GM18499 (cell line): ENCODE measurements around the gene RTTN.
"Not testable (repeated sequence)": the region's sequence is repeated elsewhere in the genome, so short reads cannot be mapped to it uniquely, and the experiment has no call there.

Source experiments
- ATAC-seq: cut with Tn5 transposase; IDR thresholded peaks from one replicate; pipeline ENCODE4 v1.9.1; 2021; ENCODE audit warnings: moderate number of reproducible peaks; ENCODE audit not compliant: insufficient read depth, unreplicated experiment

Gene RTTN

DNA sequence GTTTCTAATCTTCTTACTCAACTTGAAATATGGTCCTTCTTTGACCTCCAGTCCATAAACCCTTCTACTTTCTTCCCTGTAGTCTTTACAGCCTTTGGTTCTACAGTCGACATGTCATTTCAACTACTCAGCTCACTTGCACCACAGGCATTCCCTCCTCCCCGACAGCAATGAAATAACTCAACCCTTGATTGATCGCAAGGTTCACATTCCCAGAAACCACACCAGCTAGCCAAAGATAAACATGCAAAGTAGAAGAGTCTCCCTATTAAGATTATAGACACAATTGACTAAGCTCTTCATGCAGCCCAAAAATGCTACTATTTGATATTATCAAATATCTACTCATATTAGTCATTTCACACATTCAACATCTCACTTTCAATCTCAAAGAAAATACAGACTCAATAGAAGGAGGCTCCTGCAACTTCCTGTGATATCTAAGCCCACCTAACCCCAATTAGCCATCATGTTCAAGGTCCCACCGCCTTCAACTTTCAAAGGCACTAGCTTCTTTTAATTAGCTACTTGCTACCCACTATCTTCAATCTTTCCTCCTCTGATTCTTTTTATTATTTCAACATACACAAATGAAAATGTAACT lies 50.8 kb downstream of the RTTN start:
- ATAC-seq = no peak

DNA sequence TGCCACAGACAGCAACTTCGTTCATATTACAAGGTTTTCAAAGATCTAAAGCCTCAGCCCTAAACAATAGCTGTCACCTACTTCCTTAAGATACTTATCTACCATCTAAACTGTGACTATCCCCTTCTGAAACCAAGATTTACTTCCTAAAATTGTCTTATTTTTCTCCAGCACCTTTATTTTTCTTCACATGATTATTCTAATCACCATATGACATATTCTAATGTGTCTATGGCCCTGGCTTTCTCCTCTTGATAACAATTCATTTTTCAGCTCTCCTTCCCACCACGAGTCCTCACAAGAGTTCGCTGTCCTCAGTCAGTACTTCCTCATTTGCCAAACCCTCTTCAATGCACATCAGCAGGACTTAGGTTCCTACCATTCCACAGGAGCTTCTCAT lies 53.9 kb downstream of the RTTN start:
- ATAC-seq = no peak

DNA sequence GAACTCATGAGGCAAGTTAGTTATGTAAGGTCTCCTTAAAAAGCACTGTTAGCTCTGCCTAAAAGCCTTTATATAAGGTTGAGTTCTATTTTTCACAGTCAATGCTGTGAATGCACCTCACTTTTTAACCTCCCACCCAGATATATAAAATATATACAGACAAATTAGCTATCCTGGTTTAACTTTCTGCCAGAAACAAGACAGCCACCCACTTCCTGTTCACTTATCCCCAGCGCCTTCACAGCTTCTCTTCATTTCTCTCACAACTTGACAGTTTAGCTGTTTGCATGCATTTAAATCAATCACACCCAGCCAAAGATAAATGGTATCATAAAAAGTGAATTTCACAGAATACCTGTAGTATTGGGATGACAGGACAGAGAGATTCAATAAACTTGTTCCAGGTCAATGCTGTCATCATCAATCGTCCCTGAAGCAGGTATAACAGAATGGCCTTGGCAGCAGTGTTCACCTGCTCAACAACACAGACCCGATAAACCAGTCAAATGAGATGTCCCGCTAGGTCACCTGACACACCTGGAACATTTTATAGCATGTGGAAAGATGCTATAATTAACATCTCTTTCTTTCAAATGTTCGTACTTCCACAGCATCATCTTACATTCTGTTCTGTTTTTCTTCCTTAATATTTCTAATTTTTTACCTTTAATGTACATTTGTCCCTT lies 55.7 kb downstream of the RTTN start:
- no peak for ATAC-seq

DNA sequence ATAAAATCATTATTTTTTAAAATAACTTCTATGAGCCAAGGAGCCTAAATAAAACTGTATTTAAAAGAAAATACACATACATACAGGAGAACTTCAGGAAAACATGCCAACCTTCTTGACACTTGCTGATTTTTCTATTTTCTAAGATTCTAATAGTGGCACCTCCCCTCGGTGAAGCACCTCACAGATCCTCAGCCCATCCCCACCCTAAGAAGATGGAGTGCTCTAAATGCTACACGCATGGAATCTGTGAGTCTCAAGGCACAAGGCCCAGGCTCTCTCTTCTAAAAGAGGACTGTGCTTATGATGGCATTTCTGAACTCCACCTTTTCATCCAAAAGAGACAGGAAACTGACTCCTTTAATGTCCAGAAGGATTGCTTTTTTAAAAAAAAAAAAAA lies 56.3 kb downstream of the RTTN start:
- no peak for ATAC-seq

DNA sequence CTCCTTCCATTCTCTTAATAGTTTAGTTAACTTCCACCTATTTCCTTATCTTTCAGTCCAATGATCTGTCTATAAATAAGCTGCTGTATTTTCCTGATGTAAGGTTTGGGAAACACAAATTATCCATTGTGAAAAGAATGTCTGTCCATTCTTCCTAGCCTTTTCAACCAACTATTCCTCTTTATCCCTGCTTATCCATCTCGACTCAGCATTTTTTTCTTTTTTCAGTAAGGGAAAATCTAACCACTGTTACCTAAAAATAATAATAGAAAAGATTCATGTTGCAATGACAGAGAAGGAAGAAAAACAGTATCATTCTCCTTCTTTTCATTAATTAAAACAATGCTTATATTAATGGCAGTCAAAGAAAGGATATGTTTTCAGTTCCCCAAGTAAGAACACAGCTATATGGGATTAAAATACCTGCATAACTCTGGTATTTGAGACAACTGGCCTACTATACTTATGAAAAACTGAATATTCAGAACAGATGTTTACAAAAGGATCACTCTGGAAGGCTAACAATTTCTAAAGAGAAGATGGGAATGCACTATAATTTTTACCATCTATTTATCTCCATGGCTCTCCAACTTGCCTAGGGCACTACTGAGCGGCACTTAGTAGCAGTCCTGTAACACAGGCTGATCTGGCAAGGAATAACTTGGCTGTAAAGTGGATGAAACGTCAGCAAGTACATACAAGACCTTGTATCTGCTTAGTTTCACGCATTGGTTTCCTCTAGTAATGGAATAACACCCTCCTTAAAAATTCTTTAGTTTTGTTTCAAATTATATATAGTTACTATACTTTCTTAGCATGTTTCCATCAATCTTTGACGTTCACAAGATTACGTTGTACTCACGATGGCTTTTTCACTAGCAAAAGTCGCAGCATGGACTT lies 57.2 kb downstream of the RTTN start:
- no peak for ATAC-seq

DNA sequence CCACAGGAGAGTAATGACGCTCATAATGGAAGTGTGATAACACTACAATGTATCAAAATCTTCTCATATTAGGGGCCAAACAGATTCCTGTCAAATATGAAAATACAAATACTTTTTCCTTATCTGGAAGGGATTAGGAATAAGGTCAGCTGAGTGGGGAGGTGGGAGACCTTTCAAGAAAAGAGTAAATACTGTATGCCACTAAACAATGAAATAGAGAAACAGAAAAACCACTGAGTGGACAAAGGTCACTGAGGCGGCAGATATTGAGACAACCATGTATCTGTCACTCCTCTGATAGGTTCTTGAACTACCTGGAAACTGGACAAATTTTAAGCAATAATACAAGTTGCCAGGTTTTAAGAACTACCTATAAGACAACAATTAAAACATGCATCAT lies 59.3 kb downstream of the RTTN start:
- no peak for ATAC-seq

DNA sequence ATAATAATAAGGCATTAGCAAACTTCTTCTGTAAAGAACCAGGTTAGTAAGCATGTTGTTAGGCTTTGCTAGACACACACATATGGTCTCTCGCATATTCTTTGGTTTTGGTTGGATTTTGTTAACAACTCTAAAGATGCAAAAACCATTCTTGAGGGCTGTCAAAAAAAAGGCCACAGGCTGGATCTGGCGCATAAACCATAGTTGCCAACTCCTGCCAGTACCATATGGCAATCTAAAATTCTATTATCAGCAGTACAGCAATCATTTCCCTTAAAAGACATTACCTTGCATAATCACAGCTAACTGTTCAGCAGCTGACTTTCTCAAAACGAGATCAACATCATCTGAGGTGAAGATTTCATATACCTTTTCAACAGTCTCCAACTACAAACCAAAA lies 63.5 kb downstream of the RTTN start:
- ATAC-seq = no peak

DNA sequence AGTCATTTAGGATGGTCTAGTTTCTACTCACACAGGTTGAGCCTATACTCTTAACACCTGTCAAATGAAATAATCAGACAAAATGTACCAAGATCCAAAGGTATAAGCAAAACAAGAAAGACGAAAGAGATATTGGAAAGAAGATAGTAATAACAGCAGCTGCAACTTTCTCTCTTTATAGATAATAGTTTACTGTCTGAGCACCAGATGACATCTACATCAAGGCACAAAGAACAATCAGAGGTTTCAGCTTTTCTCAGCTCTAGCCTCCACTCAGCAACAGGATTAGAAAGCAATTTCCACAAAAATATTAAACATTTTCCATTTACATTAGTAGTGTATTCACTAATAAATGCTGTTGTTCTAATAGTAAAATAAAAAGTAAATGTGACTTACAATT lies 66.3 kb downstream of the RTTN start:
- ATAC-seq = no peak

DNA sequence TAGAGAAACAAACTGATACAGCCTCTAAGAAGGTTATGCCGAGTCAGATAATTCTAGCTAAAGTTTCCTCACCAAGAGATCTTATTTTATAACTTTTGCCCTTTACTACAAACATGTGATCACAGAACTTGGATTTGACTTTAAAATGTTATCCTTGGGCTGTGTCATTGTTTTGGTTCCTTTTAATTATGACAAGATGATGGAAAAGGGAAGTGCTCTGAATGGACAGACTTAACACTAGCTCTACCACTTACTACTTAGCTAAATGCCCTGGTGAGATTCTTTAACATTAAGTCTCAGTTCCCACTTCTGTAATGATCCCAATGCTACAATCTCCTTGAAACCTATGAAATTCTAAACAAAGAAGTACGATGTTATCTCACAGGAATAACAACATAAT lies 69.9 kb downstream of the RTTN start:
- no peak for ATAC-seq

DNA sequence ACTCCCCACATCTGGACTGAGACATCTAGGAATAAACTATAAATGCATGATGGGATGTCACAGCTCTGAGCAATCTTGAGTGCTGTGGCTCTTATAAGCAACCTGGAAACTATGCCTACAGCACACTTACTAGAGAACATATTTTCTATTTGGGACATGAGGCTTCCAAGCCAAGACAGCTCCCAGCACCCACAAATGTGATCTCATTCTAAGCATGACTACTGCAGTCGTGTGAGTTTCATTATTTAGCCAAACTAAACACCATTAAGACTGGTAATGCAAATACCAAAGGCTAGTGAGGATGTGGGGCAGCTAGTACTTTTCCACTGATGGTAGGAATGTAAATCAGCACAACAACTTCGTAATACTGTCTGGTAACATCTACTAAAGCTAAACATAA lies 72.5 kb downstream of the RTTN start:
- ATAC-seq = no peak

DNA sequence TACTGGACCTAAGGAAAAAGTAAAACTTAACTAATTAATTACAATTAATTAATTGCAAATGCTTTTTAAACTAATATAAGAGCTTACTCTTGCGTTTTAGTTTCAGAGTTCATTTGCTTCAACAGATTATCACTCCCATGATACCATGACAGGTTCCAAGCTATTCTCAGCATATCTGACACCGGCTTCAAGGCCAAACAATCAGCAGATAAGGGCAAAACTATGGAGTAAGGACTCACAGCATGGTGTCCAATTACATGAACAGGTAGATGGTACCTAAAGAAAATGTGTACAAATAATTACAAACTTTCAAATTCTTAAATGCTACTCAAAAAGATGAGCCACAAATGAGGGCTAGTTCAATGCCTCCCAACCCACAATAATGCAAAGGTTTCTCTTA lies 77.2 kb downstream of the RTTN start:
- no peak for ATAC-seq

DNA sequence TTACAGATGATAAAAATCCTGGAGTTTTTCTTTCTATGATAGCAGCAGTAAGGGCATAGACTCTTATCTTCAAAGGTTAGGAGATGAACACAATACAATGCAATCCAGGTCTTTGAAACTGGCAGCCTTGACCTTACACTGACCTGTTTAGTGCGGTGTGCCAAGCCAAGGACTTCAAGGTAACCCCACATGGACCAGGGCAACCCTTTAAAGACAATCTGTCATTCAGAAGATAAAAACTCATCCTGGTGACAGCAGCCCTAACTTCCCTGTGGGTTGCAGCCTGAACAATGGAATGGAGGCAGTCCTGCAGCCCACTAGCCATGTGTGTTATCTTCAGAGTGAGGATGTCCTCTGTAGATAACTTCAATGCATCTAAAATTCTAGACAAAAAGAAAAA lies 78.1 kb downstream of the RTTN start:
- ATAC-seq = no peak

DNA sequence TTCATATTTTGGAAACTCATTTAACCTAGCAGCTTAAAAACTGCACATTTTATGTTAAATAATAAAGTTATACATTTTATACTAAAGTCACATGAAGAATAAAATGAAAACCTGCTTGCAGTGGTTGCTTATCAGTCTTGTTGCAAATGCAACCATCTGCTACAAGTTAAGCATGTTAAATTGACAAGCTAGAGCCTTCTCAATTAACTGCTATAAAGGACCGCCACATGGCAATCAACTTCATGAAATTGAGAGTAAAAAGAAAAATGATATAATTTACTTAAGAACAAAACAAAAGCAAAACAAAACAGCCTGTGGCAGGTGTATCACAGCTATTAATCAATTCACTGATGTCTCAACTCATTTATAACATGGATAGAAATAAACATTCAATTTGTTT lies 78.7 kb downstream of the RTTN start:
- no peak for ATAC-seq

DNA sequence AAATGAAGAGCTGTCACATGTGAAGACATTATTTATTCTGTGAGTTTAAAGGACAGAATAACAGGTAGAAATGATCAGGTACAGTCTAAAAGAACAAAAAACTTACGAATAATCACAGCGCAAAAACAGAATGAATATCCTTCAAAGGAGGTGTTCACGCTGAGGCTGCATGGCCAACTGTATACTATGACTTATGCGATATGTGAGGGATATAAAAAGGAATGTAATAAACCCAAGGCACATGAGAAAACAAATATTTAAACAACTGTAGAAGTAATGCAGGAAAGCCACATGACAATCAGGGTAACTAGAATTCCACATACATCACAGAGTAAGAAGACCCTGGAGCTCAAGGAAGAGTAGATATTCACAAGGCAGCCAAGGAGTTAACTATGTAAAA lies 81.3 kb downstream of the RTTN start:
- no peak for ATAC-seq

DNA sequence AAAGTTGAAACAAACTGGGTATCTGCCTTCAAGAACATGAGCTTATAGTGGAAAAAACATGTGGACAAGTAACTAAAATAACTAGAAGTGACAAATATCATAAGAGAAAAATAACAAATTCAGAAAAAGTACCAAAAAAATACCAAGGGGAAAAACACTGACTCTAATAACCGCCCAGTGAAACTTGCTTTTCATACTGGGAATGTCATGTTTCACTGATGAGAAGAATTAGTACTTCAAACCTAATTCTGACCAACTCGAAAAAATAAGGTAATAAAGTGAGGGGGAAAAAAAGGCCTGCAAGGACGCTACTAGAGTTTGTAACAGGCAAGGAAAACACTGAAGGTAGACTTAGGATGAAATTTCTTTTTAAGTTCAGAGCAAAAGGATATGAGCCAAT lies 83.6 kb downstream of the RTTN start:
- no peak for ATAC-seq

DNA sequence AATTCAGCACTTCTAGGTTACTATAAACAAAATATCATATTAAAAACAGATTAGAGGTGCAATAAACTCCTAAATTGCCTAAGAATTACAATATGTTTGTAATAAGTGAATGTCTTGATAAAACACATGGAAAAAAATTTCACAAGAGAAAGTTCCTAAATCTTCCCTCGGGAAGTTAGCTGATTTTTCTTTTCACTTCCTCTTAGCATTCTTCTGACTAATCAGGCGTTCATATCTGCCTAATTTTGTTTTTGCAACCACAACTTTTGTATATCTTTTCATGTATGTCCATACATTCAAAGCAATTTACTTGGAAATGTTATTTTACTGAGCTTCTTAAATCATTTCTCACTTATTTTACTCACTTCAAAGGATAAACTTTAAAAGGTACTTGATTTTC lies 88.5 kb downstream of the RTTN start:
- ATAC-seq = no peak

DNA sequence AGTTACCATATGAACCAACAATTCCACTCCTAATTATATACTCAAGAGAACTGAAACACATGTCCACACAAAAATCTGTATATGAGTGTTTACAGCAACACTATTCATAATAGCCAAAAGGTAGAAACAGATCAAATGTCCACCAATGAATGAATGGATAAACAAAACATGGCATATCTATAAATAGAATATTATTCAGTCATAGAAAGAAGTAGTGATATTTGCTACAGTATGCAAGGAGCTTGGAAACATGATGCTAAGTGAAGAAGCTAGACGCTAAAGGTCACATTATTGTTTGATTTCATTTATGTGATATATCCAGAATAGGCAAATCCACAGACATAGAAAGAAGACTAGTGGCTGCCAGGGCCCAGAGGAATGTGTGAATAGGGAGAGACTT lies 92.0 kb downstream of the RTTN start:
- ATAC-seq = no peak

DNA sequence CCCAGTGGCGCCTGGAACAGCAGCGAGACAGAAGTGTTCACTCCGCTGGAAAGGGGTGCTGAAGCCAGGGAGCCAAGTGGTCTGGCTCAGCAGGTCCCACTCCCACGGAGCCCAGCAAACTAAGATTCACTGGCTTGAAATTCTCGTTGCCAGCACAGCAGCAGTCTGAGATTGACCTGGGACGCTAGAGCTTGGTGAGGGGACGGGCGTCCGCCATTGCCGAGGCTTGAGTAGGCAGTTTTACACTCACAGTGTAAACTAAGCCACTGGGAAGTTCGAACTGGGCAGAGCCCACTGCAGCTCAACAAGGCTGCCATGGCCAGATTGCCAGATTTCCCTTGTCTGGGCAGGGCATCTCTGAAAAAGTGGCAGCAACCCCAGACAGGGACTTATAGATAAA lies 94.8 kb downstream of the RTTN start:
- no peak for ATAC-seq

DNA sequence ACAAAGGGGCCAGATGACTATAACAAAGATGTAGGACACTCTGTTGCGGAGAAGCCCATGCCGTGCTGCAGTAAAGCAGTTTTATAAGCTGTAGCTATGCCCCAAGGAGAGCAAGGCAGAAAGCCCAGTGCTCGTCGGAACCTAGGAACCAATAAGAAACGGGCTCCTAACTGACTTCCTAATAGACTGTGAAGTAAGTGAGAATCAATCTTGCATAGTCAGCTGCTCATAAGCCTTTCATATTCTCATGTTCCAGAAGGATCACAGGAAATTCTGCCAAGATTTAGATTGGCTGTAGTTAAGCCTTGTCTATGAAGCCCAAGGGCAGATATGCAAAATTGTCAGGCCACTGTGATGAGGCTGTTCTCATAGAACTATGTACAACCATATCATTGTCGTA lies 98.4 kb downstream of the RTTN start:
- no peak for ATAC-seq

DNA sequence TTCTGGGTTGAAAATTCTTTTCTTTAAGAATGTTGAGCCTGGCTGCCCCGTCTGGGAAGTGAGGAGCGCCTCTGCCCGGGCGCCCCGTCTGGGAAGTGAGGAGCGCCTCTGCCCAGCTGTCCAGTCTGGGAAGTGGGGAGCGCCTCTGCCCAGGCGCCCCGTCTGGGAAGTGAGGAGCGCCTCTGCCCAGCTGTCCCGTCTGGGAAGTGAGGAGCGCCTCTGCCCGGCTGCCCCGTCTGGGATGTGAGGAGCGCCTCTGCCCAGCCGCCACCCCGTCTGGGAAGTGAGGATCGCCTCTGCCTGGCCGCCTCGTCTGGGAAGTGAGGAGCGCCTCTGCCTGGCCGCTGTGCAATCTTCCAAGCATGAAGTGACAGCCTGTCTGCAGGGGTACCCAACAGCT lies 102.6 kb downstream of the RTTN start:
- ATAC-seq = not testable (repeated sequence)

DNA sequence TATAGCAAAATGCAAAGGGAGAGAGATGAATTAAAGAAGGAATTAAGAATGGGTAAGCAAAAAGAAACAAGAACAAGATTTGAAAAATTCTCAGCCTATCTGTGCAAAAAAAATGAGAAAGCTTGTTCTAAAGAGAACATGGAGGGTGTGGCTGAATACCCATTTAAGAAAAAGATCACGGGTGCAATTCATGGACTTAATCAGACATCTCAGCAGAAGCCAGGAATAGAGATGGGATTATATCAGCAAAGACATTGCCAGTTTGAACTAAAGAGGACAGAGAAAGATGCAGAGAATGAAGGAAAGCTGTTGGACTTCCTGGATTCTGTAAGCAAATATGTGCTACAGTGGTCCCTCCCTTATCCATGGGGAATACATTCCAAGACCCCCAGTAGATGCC lies 115.6 kb downstream of the RTTN start:
- ATAC-seq = no peak

DNA sequence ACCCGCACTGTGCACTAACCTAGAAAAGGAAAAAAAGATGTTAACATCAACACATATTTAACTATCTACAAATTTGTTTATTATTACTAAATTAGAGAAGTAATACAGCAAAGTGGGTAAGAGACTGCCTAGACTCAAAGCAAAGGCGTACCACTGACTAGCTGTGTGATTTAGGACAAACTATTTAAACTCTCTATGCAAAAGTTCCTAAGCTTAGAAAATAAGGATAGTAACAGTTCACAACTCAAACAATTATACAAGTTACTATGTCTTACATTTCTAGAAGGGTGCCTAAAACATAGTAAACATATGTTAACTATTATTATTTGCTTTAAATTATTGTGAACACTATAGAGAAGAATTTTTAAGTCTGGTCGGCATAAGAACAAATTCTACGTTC lies 119.4 kb downstream of the RTTN start:
- no peak for ATAC-seq
